Activated T-cell treated with anti-CD3 and anti-CD28 coated beads, Interleukin-2, amount 50 U/mL, for 72 hours (primary cell): ENCODE measurements around the gene BCL2L15. TPM values are rescaled to one million over a fixed set of nuclear protein-coding genes. Genes with fewer than 3 reads are reported as not detected.

Source experiments
- ATAC-seq, 2 donors: fragments of 150-1000 bp; cut with Tn5 transposase; replicated peaks in 1 of 2; 2 replicates each; pipeline ENCODE4 v1.10.0; 2021; ENCODE audit warnings: moderate library complexity in 2 of 2, mild to moderate bottlenecking in 1 of 2
- DNase-seq, 2 donors: peaks; one replicate each; pipeline ENCODE4 v3.0.0; 2021 to 2022; ENCODE audit warnings: mixed read lengths in 1 of 2
- H3K27ac Mint-ChIP-seq: one replicate; pipeline ENCODE4 v1.8.0; 2022; ENCODE audit warnings: mild to moderate bottlenecking, moderate library complexity, mixed read lengths
- H3K27me3 Mint-ChIP-seq: one replicate; pipeline ENCODE4 v1.8.0; 2022; ENCODE audit warnings: low read depth, mixed read lengths
- H3K36me3 Mint-ChIP-seq, 2 donors: one replicate each; pipeline ENCODE4 v1.8.0; 2022; ENCODE audit warnings: mixed read lengths in 2 of 2, mild to moderate bottlenecking in 1 of 2; ENCODE audit not compliant: insufficient read depth in 2 of 2
- H3K4me1 Mint-ChIP-seq: one replicate; pipeline ENCODE4 v1.8.0; 2022; ENCODE audit warnings: low read depth, mixed read lengths
- H3K4me3 Mint-ChIP-seq, 2 donors: one replicate each; pipeline ENCODE4 v1.8.0; 2022; ENCODE audit warnings: mild to moderate bottlenecking in 2 of 2, mixed read lengths in 2 of 2, moderate library complexity in 2 of 2
- H3K9me3 Mint-ChIP-seq, 2 donors: one replicate each; pipeline ENCODE4 v1.8.0; 2022; ENCODE audit warnings: mixed read lengths in 2 of 2
- total RNA-seq, 2 donors: library from RNA; stranded (reverse); gene quantifications; one replicate each; pipeline ENCODE4 v1.2.3, GENCODE V29; 2022

BCL2L15 gene
- total RNA-seq, 2 donors from 2014 or later = 1.3 to 1.7 TPM

- no peak for DNase-seq
- ATAC-seq = no peak
- no peaks in the 10 kb centered on the region for H3K9me3 Mint-ChIP-seq
- peaks cover 21% of the 10 kb centered on the region for H3K4me1 Mint-ChIP-seq
- H3K27me3 Mint-ChIP-seq = no peaks in the 10 kb centered on the region
- no peak overlapping the region for H3K27ac Mint-ChIP-seq
- peaks cover 0 to 2% of the 10 kb centered on the region in 2 donors for H3K36me3 Mint-ChIP-seq
- no peak overlapping the region for H3K4me3 Mint-ChIP-seq
These were observed 37.1 kb upstream of the BCL2L15 start for GRCh38 chr1:113924473-113924872.

GRCh38 chr1:113922957-113923356 is 35.6 kb upstream of the BCL2L15 start:
- no peak overlapping the region for H3K4me3 Mint-ChIP-seq
- no peak overlapping the region for H3K27ac Mint-ChIP-seq
- no peaks in the 10 kb centered on the region for H3K9me3 Mint-ChIP-seq
- H3K27me3 Mint-ChIP-seq = no peaks in the 10 kb centered on the region
- ATAC-seq (no peak), DNase-seq (no peak)
- H3K4me1 Mint-ChIP-seq = peaks cover 20% of the 10 kb centered on the region
- H3K36me3 Mint-ChIP-seq = no peaks in the 10 kb centered on the region

- peaks cover 3 to 9% of the 10 kb centered on the region in 2 donors for H3K36me3 Mint-ChIP-seq
- ATAC-seq (peak; percentile 43 to 51), DNase-seq (no peak)
- H3K27ac Mint-ChIP-seq = no peak overlapping the region
- H3K4me3 Mint-ChIP-seq = no peak overlapping the region
- peaks cover 16% of the 10 kb centered on the region for H3K4me1 Mint-ChIP-seq
- H3K9me3 Mint-ChIP-seq = no peaks in the 10 kb centered on the region
- no peaks in the 10 kb centered on the region for H3K27me3 Mint-ChIP-seq
These were observed 30.9 kb upstream of the BCL2L15 start for GRCh38 chr1:113918243-113918642.

- DNase-seq = no peak
- H3K4me1 Mint-ChIP-seq = peaks cover 22% of the 10 kb centered on the region
- ATAC-seq = peak; percentile 90 to 91
- no peak overlapping the region for H3K4me3 Mint-ChIP-seq
- no peaks in the 10 kb centered on the region for H3K27me3 Mint-ChIP-seq
- peaks cover 3 to 11% of the 10 kb centered on the region in 2 donors for H3K36me3 Mint-ChIP-seq
- H3K9me3 Mint-ChIP-seq = no peaks in the 10 kb centered on the region
- H3K27ac Mint-ChIP-seq = no peak overlapping the region
These were observed 30.2 kb upstream of the BCL2L15 start for GRCh38 chr1:113917400-113918082.

GRCh38 chr1:113916974-113917373 is 29.6 kb upstream of the BCL2L15 start:
- Mint-ChIP-seq H3K4me3 (no peak overlapping the region), H3K36me3 (peaks cover 3 to 11% of the 10 kb centered on the region in 2 donors), H3K9me3 (no peaks in the 10 kb centered on the region), H3K27ac (no peak overlapping the region), H3K4me1 (peaks cover 22% of the 10 kb centered on the region), H3K27me3 (no peaks in the 10 kb centered on the region)
- ATAC-seq (no peak), DNase-seq (no peak)

GRCh38 chr1:113913887-113914664 is 26.7 kb upstream of the BCL2L15 start:
- Mint-ChIP-seq H3K9me3 (no peaks in the 10 kb centered on the region), H3K27me3 (no peaks in the 10 kb centered on the region), H3K27ac (no peak overlapping the region), H3K4me3 (no peak overlapping the region), H3K4me1 (peaks cover 22% of the 10 kb centered on the region), H3K36me3 (peaks cover 3 to 25% of the 10 kb centered on the region in 2 donors)
- DNase-seq (no peak), ATAC-seq (no peak)

GRCh38 chr1:113913312-113913668 is 25.9 kb upstream of the BCL2L15 start:
- no peaks in the 10 kb centered on the region for H3K27me3 Mint-ChIP-seq
- no peaks in the 10 kb centered on the region for H3K9me3 Mint-ChIP-seq
- no peak for DNase-seq
- no peak overlapping the region for H3K27ac Mint-ChIP-seq
- peaks cover 6 to 25% of the 10 kb centered on the region in 2 donors for H3K36me3 Mint-ChIP-seq
- no peak for ATAC-seq
- peaks cover 25% of the 10 kb centered on the region for H3K4me1 Mint-ChIP-seq
- no peak overlapping the region for H3K4me3 Mint-ChIP-seq

- Mint-ChIP-seq H3K27ac (no peak overlapping the region), H3K27me3 (no peaks in the 10 kb centered on the region), H3K9me3 (no peaks in the 10 kb centered on the region), H3K36me3 (peaks cover 6 to 30% of the 10 kb centered on the region in 2 donors), H3K4me3 (no peak overlapping the region), H3K4me1 (peaks cover 25% of the 10 kb centered on the region)
- DNase-seq (no peak), ATAC-seq (no peak)
These were observed 25.4 kb upstream of the BCL2L15 start for GRCh38 chr1:113912594-113913311.

- ATAC-seq (no peak), DNase-seq (peak in 1 of 2 donors; percentile 39)
- H3K9me3 Mint-ChIP-seq = no peaks in the 10 kb centered on the region
- H3K4me3 Mint-ChIP-seq = peak overlapping the region; percentile 94 to 98
- H3K27me3 Mint-ChIP-seq = no peaks in the 10 kb centered on the region
- peaks cover 59% of the 10 kb centered on the region for H3K4me1 Mint-ChIP-seq
- peaks cover 18 to 19% of the 10 kb centered on the region in 2 donors for H3K36me3 Mint-ChIP-seq
- H3K27ac Mint-ChIP-seq = peak overlapping the region; percentile 91
These were observed 18.1 kb upstream of the BCL2L15 start for GRCh38 chr1:113905435-113905861.

- Mint-ChIP-seq H3K9me3 (no peaks in the 10 kb centered on the region), H3K27me3 (no peaks in the 10 kb centered on the region), H3K36me3 (peaks cover 17 to 20% of the 10 kb centered on the region in 2 donors), H3K27ac (peak within 1 kb of the TSS; percentile 91), H3K4me3 (peak within 1 kb of the TSS; percentile 94 to 98), H3K4me1 (peaks cover 63% of the 10 kb centered on the region)
- ATAC-seq (peak; percentile 92 to 94), DNase-seq (peak; percentile 97 to 99)
These were observed 17.5 kb upstream of the BCL2L15 start, which contains the start of the genes AP4B1 and DCLRE1B for GRCh38 chr1:113904674-113905434. Gene AP4B1 (minus strand): TSS chr1:113904799. CDS start chr1:113904717, 82 bp downstream. Gene DCLRE1B (plus strand): TSS chr1:113905326. CDS start chr1:113905587, 261 bp downstream.

- H3K4me3 Mint-ChIP-seq = peak overlapping the region; percentile 94 to 98
- peaks cover 69% of the 10 kb centered on the region for H3K4me1 Mint-ChIP-seq
- peak overlapping the region; percentile 91 for H3K27ac Mint-ChIP-seq
- no peaks in the 10 kb centered on the region for H3K27me3 Mint-ChIP-seq
- H3K9me3 Mint-ChIP-seq = no peaks in the 10 kb centered on the region
- no peak for DNase-seq
- H3K36me3 Mint-ChIP-seq = peaks cover 22 to 24% of the 10 kb centered on the region in 2 donors
- ATAC-seq = peak in 1 of 2 donors; percentile 35
These were observed 16.9 kb upstream of the BCL2L15 start for GRCh38 chr1:113904293-113904673.

GRCh38 chr1:113903501-113904292 is 16.3 kb upstream of the BCL2L15 start:
- DNase-seq (peak; percentile 11 to 19), ATAC-seq (no peak)
- Mint-ChIP-seq H3K4me1 (peaks cover 72% of the 10 kb centered on the region), H3K27me3 (no peaks in the 10 kb centered on the region), H3K4me3 (peak overlapping the region; percentile 94 to 98), H3K27ac (peak overlapping the region; percentile 91), H3K9me3 (no peaks in the 10 kb centered on the region), H3K36me3 (peaks cover 22 to 24% of the 10 kb centered on the region in 2 donors)
